ENCODE measurements around the gene TPD52L1.

GRCh38 chr6:125116170-125116569, 37.4 kb upstream of the TPD52L1 start:
- no peak for TF ChIP-seq SIN3A (IDR thresholded peaks at IDR 0.05; ENCODE audit: borderline replicate concordance, insufficient read depth, low read length)
- TF ChIP-seq POLR2AphosphoS5 (IDR thresholded peaks at IDR 0.05; ENCODE audit: low read depth, low read length) = no peak
- no peak for TF ChIP-seq TAF1 (IDR thresholded peaks at IDR 0.05; ENCODE audit: borderline replicate concordance, insufficient read depth, low read length)
